GM19099 (cell line): ENCODE results near the gene REN.

Experiments
- POLR2A ChIP-seq: IDR thresholded peaks from 3 replicates; pipeline ENCODE4 v1.6.1; 2011; ENCODE audit warnings: low read depth; ENCODE audit not compliant: insufficient read length; ENCODE audit errors: extremely low read depth

Gene REN

DNA sequence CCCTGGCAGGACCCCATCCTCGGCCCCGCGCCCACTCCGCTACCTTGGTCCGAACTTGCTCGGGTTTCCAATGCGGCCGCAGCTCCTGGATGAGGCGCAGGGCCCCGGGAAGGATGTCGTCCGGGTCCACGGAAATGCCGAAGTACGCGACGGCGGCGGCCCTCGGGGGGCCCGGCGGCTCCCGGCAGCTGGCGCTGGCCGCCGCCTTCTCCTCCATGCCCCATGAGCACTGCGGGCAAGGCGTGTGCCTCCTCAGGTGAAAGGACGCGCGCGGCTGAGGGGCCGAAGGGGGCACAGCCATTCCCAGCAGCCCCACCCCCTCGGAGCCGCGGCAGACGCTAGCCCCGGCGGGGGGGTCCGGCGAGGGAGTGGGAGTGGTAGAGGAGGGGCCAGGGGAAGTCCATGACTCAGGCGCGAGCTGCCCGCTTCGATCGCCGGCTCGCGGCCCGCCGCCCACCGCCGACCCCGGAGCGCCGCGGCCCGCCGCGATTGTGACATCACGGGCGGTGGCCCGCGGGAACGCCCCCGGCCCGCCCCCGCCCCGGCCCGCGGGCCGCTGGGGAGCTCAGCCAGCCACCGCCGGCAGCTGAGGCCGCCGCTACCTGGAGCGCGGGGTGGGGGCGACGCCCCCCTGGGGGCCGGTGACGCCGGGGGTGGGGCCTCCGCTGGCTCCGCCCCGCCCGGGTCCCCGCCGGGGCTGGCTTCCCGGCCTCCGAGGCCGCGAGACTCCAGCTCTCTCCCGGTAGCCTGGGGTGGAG lies 14.4 kb downstream of the REN start, which contains the start of gene ETNK2:
Gene ETNK2, minus strand, starts transcription at position 493 of the 758 bp plus-strand sequence. Its CDS starts 192 bp downstream, at position 301.
- no peak for TF ChIP-seq POLR2A

DNA sequence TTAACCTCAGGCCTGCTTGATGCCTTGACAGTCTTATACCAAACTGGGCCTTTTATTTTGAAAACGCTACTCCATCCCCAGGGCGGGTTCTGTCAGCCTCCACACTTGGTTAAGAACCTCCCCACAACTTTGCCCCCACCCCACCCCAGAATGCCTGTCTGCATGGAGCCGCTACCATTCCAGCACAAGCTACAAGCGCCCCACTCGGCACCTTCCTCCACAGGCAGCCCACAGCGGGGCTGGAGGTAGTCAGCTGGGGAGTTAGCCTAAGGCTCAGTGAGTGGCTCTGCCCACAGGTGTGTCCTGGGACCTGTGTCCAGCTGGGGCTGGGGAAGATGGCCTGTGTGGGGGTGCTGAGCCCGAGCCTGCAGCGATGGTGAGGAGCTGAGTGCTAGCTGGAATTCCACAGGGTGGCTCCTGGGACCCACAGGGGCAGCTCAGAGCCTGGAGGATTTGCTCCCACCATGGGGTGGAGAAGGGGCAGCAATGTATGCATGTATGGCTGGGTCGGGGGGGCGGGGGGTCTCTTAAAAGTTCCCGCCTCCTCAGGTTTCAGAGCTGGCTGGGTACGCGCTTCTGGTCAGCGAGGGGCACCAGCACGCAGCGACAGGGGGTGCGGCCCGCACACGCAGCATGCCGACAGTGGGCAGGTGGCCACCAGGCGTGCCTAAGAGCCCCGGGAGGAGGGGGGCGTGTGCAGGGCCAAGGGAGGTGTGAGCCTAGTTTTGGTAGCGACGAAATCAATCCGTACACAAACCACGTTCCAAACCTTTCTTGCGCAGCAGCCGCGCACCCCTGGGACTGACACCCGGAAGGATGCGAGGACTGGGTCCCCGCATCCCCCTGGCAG lies 15.2 kb downstream of the REN start:
- no peak for TF ChIP-seq POLR2A

DNA sequence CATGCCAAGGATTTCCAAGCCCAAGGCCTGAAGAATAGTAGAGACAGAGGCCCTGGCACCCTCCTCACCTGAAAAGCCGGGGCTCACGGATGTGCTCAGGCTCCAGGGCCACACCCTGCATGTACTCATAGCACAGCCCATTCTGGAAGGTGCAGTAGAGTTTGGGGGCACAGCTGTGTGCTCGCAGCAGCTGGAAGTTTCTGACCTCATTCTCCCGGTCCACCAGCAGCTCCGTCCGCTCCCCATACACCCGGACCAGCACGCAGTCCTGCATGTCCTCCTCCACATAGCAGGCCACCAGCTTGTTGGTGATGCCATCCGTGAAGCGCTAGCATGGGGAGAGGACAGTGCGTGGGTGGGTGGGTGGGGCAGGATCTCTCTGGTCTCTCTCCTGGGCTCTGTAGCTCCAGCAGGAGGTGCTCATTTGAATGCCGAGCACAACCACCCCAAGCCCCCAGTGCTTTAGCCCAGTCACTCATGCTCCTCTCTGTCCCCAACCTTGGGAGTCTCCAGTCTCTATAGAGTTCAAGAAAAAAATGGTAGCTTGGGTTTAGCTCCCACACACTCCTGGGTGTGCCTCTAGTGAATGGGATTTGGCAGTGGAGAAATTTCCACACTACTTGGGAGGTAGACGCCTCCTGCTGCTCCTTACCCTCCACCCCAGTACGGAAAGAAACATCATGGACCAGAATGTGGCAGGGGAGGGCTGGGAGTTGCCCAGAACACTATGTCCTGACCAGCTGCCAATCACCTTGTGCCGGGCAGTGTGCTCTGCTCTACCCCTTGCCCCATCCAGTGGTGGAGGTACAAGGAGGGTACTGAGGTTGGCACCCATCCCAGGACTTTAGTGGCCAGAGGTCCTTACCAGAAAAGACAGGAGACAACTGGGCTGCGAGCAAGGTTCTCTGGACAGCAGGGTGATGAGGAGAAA lies 16.2 kb downstream of the REN start:
- TF ChIP-seq POLR2A, result no peak

DNA sequence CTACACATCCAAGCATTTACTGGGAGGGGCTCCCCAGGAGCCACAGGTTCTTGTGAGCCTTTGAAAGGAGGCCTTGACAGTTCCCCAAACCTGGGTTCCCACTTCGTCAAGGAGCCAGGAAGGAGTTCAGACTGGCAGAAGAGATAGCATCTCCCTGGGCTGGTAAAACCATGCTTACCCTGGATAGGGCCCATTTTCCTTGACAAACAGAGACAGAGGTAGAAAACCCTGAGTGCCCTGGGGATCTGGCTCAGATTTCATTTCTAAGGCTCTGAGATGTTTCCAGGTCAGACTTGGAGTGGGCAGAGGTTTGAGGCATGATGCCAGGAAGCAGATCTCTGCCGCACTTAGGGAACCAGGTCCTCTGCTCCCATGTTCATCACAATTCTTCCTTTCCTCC lies 17.0 kb downstream of the REN start:
- no peak for TF ChIP-seq POLR2A

DNA sequence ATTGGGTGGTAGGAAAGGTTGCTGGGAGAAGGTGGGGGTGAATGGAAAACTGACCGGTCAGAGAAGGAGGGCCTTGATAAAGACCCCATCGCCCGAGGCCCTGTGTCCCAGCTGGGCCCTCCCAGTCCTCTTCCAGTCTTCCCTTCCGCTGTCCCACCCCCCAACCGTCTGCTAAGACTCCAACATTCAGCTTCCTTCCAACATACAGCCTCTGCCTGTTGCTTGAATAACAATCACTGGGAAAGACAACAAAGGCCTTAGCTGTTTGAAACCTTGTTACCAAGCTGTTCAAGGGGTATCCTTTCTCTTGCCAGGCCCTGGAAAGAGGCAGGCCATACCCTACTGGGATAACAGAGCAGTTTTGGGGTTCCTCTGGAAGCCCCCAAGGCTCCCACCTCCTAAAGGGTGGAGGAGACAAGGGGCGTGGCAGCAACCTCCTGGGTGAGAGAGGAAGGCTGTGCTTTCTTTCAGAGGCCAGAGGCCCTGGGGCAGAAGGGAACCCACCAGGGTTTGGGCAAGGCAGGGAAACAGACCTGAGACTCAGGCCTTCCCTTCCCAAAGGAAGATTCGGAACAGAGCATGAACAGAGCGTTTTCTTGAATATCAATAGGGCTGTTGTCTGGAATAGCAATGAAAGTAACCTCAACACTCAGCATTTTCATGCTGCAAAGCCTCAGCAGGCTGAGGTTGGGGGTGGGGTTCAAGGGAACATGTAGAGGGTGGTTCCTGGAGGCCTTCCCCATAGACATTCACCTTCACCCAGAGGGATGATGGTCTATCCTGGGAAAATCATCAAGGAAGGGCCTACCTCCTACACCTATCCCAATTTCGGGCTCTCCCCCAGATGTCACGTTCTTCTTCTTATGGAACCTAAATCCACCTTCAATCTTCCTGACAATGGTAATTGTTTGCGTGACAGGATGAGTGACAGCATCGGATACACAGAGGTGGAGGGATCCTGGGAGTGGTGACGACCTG lies 18.4 kb downstream of the REN start:
- TF ChIP-seq POLR2A, result no peak

DNA sequence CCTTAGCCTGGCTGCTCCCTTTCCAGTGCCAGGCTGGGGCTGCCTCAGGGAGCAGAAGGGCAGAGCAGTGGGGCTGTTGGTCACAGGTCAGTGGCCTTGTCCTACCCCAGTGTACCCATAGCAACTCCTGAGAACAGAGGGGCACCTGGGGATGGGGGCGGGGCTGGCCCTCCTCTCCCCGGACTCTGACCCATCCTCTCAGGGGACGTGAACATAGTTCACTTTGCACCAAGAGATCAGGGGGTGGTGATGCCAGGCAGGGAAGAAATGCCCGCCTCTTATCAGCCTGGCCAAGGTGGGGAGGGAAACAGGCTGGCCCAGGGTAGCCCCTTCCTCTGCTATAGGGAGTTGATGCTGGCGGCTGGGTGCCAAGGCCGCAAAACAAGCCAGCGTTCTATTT lies 19.2 kb downstream of the REN start:
- TF ChIP-seq POLR2A, result no peak

DNA sequence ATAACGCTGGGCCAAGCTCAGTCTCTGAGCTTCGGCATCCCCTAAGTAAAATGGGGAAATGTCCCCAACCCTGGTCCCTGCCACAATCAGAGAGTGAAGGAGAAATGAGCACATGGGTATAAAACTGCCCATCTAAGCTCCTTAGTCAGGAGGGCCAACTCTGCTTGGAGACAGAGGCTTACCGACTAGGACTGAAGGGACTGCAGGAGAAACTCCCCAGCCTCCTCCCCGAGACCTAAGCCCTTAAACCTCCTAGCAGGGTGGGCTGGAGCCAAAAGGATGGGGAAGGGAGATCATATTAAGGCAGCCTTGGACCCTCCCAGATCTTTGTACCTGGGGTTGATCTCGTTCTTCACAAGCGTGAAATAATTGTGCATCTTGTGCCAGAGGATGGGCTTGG lies 19.8 kb downstream of the REN start:
- TF ChIP-seq POLR2A, result no peak

DNA sequence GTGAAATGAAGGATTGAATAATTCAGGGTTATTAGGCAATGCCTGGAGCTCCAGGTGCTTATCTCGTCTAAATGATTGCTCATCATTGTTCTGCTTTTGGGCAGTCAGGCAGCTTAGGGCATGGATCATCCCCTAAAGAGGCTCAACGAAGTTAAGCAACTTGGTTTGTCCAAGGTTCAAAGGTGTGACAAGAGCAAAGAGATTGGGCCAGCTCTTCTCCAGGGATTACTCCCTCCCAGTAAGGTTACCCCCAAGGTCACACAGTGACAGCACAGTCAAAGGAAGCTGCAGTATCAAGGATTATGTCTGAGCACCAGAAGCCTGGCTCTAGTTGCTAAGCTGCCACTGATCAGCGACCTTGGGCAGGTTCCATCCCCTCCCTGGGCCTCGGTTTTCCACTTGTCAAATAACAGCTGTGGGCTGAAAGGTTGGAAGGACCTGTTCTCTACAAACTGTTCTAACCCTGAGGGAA lies 21.1 kb downstream of the REN start:
- no peak for TF ChIP-seq POLR2A

DNA sequence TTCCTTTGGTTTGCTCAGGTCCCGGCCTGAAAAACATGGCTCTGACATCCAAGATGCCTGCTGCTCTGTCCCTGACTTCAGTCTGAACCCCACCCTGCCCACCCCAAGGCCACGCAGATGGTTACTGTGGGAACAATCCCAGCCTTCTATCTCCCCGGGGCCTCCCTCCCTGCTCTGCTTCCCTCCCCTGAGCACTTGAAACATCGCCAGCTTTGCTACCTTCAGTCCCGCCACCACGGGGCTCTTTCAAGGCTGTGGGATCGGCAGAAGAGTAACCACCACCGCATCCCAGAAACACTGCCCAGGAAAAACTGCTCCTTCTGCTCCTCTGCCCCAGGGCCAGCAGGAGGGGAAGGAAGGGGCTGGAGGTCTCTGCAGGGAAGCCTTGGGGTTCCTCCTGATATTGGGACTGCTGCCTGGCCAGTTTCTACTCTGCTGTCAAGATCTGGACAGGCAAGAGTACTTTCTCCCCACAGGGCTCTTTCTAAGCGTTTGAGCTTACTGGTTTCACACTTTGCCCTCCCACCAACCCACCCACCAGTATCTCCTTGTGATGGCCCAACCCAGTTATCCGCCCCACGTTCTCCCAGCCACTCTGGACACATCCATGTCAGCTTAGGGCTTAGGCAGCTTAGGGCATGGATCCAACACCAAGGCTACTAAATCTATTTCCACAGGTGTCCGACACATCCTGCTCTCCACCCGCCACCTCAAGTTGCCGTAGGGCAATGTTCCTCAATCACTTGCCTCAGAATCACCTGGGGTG lies 22.7 kb downstream of the REN start:
- TF ChIP-seq POLR2A, result no peak

DNA sequence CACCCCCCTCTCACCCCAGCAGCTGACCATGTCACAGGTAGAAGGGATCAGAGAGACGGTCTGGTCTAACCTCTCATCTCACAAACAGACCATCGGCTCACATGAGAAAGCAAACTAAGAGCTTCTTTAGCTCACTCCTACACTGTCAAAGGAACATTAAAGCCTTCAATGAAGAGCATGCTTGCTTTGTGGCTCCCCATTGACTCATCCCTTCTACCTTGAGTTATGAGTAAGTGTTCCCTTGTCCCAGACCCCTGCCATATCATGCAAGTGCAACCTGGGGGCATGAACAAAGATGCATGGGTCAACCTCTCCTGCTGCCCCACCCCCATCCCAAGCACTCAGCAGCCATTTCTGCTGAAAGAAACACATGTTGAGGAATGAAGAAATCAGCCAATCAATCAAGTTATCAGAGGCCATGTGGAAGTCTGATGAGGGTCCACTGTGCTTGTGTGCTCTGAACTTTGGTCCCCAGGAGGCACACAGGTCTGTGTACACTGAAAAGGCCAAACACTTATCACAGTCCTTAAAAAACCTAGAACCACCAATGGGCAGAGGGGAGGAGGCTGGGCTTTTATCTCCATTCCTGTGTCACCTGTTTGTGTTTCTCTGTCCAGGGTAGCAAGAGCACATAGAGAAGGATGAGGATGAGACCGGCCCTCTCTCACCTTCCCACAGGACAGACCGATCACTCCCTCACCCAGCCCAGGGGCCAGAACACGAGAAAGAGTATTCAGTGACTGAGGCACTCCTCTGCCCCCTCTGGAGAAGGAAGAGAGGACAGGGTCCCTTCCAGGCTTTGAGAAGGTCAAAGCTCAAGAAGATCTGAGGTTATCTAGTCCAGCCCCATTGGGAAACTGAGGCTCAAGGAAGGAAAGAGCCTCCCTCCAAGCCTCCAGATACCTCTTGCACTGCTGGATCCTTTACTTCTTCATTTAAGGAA lies 23.8 kb downstream of the REN start:
- TF ChIP-seq POLR2A, result no peak

DNA sequence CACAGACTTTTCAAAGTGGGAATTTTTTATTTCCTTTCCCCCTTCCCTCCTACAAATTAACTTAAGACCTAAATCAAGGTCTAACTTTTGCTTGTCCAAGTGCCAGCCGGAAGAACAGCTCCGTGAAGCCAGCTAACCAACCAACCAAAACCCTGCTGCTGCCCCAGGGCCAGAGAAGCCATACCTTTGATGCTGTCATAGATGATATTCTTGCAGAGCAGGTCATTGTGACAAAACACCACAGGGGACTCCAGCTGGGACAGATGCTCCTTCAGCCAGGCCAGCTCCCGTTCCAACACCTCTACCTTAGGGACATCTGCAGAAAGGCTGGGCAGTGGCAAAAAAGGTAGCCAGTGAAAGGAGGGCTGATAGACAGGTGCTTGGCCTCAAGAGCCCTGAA lies 25.0 kb downstream of the REN start:
- TF ChIP-seq POLR2A, result no peak

DNA sequence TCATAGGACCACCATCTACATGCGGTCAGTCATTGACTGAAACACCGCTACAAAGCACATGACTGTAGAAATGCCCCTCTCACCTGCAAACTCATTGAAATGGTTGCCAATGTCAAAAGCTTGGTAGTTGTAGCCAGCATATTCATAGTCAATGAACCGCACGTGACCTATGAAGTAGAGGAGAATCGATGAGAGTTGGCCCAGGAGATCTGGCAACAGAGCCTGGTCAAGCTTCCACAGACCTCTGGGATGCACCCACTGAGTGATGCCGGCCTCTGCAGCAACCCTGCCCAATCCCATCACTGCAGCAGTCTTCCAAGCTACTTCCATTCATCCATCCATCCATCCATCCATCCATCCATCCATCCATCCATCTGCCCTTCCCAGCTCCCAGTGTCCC lies 26.2 kb downstream of the REN start:
- TF ChIP-seq POLR2A, result no peak
